Uterus (tissue), 2 donors: Measurements from ENCODE around the gene TNFAIP8L3.

Experiments used
- CTCF ChIP-seq, 4 experiments: fragments of 200-600 bp in 2 of 4; fragments of 450-650 bp in 2 of 4; sonication (generic) in 2 of 4; IDR thresholded peaks; one replicate each; pipeline ENCODE4 v1.5.1; 2016 to 2019; ENCODE audit warnings: antibody characterized with exemption in 4 of 4, mild to moderate bottlenecking in 2 of 4, moderate library complexity in 1 of 4
- POLR2A ChIP-seq, 2 donors: fragments of 450-650 bp; IDR thresholded peaks; one replicate each; pipeline ENCODE4 v1.6.1; 2016; ENCODE audit warnings: antibody characterized with exemption in 2 of 2, mild to moderate bottlenecking in 1 of 2, moderate library complexity in 1 of 2

GRCh38 chr15:51022206-51022605, 72.5 kb downstream of the TNFAIP8L3 start:
- TF ChIP-seq CTCF (IDR thresholded peaks at IDR 0.05) = no peak
- TF ChIP-seq POLR2A (IDR thresholded peaks at IDR 0.05) = no peak
